Heart left ventricle (tissue), 16 donors: Measurements from ENCODE around the gene TMEM123. TPM values are rescaled to one million over a fixed set of nuclear protein-coding genes. Genes with fewer than 3 reads are reported as not detected.
A peak's percentile ranks its signal among the peaks of the same experiment; 100 is the strongest.

Experiments used
- ATAC-seq, 4 donors: fragments of 200-7000 bp; cut with Tn5 transposase; one replicate each; pipeline ENCODE4 v1.9.1; 2020 to 2022; ENCODE audit warnings: moderate library complexity in 4 of 4, mild to moderate bottlenecking in 3 of 4, moderate number of reproducible peaks in 1 of 4
- DNase-seq, 5 donors: peaks; one replicate each; pipeline ENCODE4 v3.0.0-alpha.2; 2020
- H3K27ac ChIP-seq, 12 donors: fragments of 200-600 bp; sonication (generic) in 4 of 12; one replicate each; pipeline versions ENCODE4 v1.5.0 to v1.8.0; 2016 to 2022; ENCODE audit warnings: mild to moderate bottlenecking in 2 of 12
- H3K27me3 ChIP-seq, 9 donors: fragments of 200-600 bp; sonication (generic) in 2 of 9; one replicate each; pipeline versions ENCODE4 v1.5.1 to v1.8.0; 2016 to 2022; ENCODE audit warnings: mild to moderate bottlenecking in 3 of 9
- H3K36me3 ChIP-seq, 9 donors: fragments of 200-600 bp; sonication (generic) in 2 of 9; one replicate each; pipeline versions ENCODE4 v1.5.0 to v1.8.0; 2018 to 2022; ENCODE audit warnings: mild to moderate bottlenecking in 2 of 9
- H3K4me1 ChIP-seq, 12 donors: fragments of 200-600 bp; sonication (generic) in 4 of 12; one replicate each; pipeline versions ENCODE4 v1.5.0 to v1.8.0; 2016 to 2022; ENCODE audit warnings: mild to moderate bottlenecking in 3 of 12
- H3K4me3 ChIP-seq, 12 donors: fragments of 200-600 bp; sonication (generic) in 4 of 12; one replicate each; pipeline versions ENCODE4 v1.5.0 to v1.8.0; 2017 to 2022; ENCODE audit warnings: mild to moderate bottlenecking in 9 of 12, moderate library complexity in 4 of 12
- H3K9me3 ChIP-seq, 12 donors: fragments of 200-600 bp; sonication (generic) in 4 of 12; one replicate each; pipeline versions ENCODE4 v1.5.0 to v1.8.0; 2016 to 2022; ENCODE audit warnings: mild to moderate bottlenecking in 1 of 12
- CTCF ChIP-seq, 12 donors: fragments of 200-600 bp; sonication (generic) in 4 of 12; IDR thresholded peaks; one replicate each; pipeline versions ENCODE4 v1.5.0 to v1.8.0; 2018 to 2022; ENCODE audit warnings: antibody characterized with exemption in 12 of 12, mild to moderate bottlenecking in 5 of 12
- POLR2A ChIP-seq, 2 donors: fragments of 450-650 bp; IDR thresholded peaks; one replicate each; pipeline ENCODE4 v1.6.1; 2017; ENCODE audit warnings: antibody characterized with exemption in 2 of 2, mild to moderate bottlenecking in 2 of 2, moderate library complexity in 2 of 2
- WGBS, 4 donors: extraction: QIAGEN DNeasy Blood & Tissue Kit in 2 of 4; methylation state at CpG; one replicate each; pipeline versions ENCODE4 v1.1.5 to v1.1.7; 2013 to 2018; 5-methylcytosine and 5-hydroxymethylcytosine counted together
- intact Hi-C, 10 donors: fragments of 100-400 bp; cut with DNase I; formaldehyde crosslinking; loops; one replicate each; pipeline versions ENCODE4 v1.11.1 to v1.14.2; 2022
- polyA plus RNA-seq, 2 donors: library from polyadenylated mRNA; stranded (reverse); fragments of 200-250 nt; gene quantifications; one replicate each; pipeline ENCODE4 v1.2.3, GENCODE V29; 2013
- total RNA-seq, 9 donors: library from RNA; depleted of rRNA in 2 of 9; stranded (reverse); fragments of >200 nt in 2 of 9; fragmentation: NEBNext Ultra II Directional in 3 of 9; extraction: Animal tissue kit (Norgen Biotek cat#: 25700) in 3 of 9; gene quantifications; one replicate each; pipeline versions ENCODE4 v1.1.0 to v1.2.4, GENCODE V29; 2016 to 2023
- donor health status: ischemic (EF 13 %, LVEDD 7.1; RV severe dilation, severe dysfunction).
- donor health status: healthy with polysubstance abuse.
- donor health status: DM: no; HTN: yes; CAD: no.
- donor health status: DM: no; HTN: no; CAD: no.
- donor health status: ischemic (EF 25% LVEDD 6.9; RV normal size, moderate dysfunction).
- donor health status: ischemic (EF 25% LVEDD 5.7; RV mildly dilated, moderate dysfunction).
- donor health status: healthy.
- donor health status: DM: yes; HTN: yes; CAD: no.
- donor health status: ischemic (EF 35%, LVEDD 5.7; RV mildly dilated, moderate dysfunction).
- donor health status: nonischemic (EF 11% LVEDD 7.7; RV severe dilation, severe dysfunction).
- donor health status: DM: yes; HTN: yes; CAD: no.
- donor health status: PGD.
- donor health status: ischemic (EF 29% LVEDD 5.4; RV normal size, mild dysfunction).
- donor health status: nonischemic (EF 23%, LVEDD 6.1; RV moderate dilation, normal function).

The TMEM123 gene
- total and polyA plus RNA-seq, 11 donors: 25.0 to 116 (median 75.6) TPM

GRCh38 chr11:102476069-102476468 is 23.5 kb upstream of the TMEM123 start:
- intact Hi-C loops: no loop called here
- Histone ChIP-seq H3K4me3 (no peak overlapping the region), H3K36me3 (no peaks in the 10 kb centered on the region), H3K27me3 (no peaks in the 10 kb centered on the region), H3K9me3 (no peaks in the 10 kb centered on the region), H3K4me1 (peaks cover 0 to 10% (median 0%) of the 10 kb centered on the region in 12 donors), H3K27ac (peak overlapping the region in 1 of 12 donors; percentile 0)
- DNase-seq (no peak), ATAC-seq (no peak)
- TF ChIP-seq POLR2A (IDR thresholded peaks at IDR 0.05) (no peak), CTCF (IDR thresholded peaks at IDR 0.05) (no peak)
- 66 to 81% (median 73%) methylated on average over 1 of the region's 1 CpG for WGBS, 4 donors

GRCh38 chr11:102473543-102473942 is 21.0 kb upstream of the TMEM123 start:
- no peak for DNase-seq
- ATAC-seq: no peak
- TF ChIP-seq CTCF (IDR thresholded peaks at IDR 0.05) (no peak), POLR2A (IDR thresholded peaks at IDR 0.05) (no peak)
- no peak overlapping the region for H3K4me3 ChIP-seq
- H3K27me3 ChIP-seq: no peaks in the 10 kb centered on the region
- intact Hi-C loops: no loop called here
- H3K36me3 ChIP-seq: no peaks in the 10 kb centered on the region
- H3K9me3 ChIP-seq: no peaks in the 10 kb centered on the region
- peaks cover 0 to 23% (median 0%) of the 10 kb centered on the region in 12 donors for H3K4me1 ChIP-seq
- WGBS, 4 donors: 96 to 98% (median 97%) methylated on average over 5 of the region's 5 CpGs
- H3K27ac ChIP-seq: no peak overlapping the region

- intact Hi-C loops: no loop called here
- WGBS, 4 donors: 95 to 98% (median 97%) methylated on average over 4 of the region's 4 CpGs
- TF ChIP-seq CTCF (IDR thresholded peaks at IDR 0.05): no peak
- no peak for TF ChIP-seq POLR2A (IDR thresholded peaks at IDR 0.05)
- H3K36me3 ChIP-seq: no peaks in the 10 kb centered on the region
- H3K27me3 ChIP-seq: no peaks in the 10 kb centered on the region
- no peak for ATAC-seq
- no peak for DNase-seq
- no peak overlapping the region for H3K4me3 ChIP-seq
- peaks cover 0 to 28% (median 0%) of the 10 kb centered on the region in 12 donors for H3K4me1 ChIP-seq
- H3K9me3 ChIP-seq: no peaks in the 10 kb centered on the region
- no peak overlapping the region for H3K27ac ChIP-seq
Observed at GRCh38 chr11:102472127-102472526, 19.6 kb upstream of the TMEM123 start.

GRCh38 chr11:102471474-102471873 is 18.9 kb upstream of the TMEM123 start:
- Histone ChIP-seq H3K27ac (no peak overlapping the region), H3K36me3 (no peaks in the 10 kb centered on the region), H3K4me1 (peaks cover 0 to 26% (median 0%) of the 10 kb centered on the region in 12 donors), H3K27me3 (no peaks in the 10 kb centered on the region), H3K9me3 (no peaks in the 10 kb centered on the region), H3K4me3 (no peak overlapping the region)
- intact Hi-C loops: no loop called here
- no peak for ATAC-seq
- DNase-seq: no peak
- no peak for TF ChIP-seq CTCF (IDR thresholded peaks at IDR 0.05)
- no peak for TF ChIP-seq POLR2A (IDR thresholded peaks at IDR 0.05)
